ENCODE measurements around the gene DIRAS3.
"Not testable (repeated sequence)": the region's sequence is repeated elsewhere in the genome, so short reads cannot be mapped to it uniquely, and the experiment has no call there.

DIRAS3 gene

GRCh38 chr1:68024635-68025338, 25.6 kb downstream of the DIRAS3 start:
- DNase-seq (ENCODE audit: low spot score), result no peak

GRCh38 chr1:68016381-68016780, 34.0 kb downstream of the DIRAS3 start:
- DNase-seq (ENCODE audit: low spot score), result no peak

DNA sequence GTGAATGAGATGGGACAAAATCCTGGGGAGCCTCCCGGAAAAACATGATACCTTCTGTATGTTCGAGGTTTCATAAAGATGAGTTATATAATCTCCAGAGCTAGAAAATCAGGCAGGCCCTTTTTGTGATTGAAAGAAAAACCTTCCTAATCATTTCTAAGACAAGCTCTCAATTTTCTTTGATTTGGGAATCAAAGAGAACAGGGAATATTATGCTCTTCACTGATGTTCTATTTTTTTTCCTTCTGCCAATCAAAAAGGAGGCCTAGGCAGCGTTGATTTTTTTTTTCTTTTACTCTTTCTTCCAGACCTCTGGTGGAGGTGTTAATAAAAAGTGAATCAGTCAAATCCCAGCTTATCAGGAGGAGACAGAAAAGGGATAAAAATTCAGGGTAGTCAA, 34.5 kb downstream of the DIRAS3 start:
- DNase-seq (ENCODE audit: low spot score), result no peak

DNA sequence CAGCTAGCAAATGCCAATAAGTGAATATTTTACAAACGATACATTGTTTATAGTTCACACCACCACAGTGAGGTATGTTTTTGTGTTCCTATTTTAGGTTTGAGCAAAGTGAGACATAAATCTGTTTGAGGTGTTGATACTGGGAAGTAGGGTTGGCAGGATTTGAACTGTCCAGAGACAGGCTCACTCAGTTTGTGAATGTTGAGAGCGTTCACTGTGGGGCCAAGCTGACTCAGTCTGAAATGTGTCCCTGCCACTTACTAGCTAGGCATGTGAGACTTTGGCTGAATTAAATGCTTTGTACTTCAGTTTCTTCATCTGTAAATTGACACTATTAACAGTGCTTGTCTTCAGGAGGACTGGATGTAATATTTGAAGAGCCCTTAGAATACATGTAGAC, 35.1 kb downstream of the DIRAS3 start:
- DNase-seq (ENCODE audit: low spot score), result no peak

DNA sequence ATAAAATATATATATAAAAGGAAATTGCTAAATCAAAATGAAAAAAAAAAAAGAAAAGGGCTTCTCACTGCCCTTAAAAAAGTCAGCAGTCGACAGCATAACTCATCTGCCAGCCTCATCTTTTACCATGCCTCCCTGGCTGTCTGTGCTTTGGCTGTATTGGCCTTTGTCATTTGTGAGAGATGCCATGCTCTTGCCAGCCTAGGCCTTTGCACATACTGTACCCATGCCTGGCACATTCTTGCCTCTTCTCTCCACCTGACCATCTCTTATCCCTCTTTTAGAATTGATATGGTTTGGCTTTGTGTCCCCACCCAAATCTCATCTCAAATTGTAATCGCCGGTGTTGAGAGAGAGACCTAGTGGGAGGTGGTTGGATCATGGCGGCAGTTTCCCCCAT, 37.1 kb downstream of the DIRAS3 start:
- DNase-seq (ENCODE audit: low spot score), result no peak

- DNase-seq (ENCODE audit: low spot score), result no peak
Measured at GRCh38 chr1:68011657-68012375, 38.6 kb downstream of the DIRAS3 start.

DNA sequence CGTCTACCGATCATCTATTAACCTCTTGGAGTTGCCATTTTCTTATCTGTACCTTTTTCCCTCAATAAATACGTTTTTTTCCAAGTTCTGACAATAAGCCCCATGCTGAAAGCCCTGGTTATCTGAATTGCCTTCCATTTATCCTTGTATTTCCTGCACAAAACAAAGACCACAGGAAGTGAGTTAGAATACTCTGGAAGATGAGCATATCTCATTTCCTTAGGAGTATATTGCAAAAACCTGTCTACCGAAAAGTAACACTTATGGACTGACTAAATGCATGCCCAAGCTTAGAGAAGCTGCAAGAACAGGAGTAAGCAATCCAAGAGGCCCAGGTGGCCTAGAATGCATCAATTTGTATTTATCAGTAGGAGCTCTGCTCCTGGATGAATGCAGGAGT, 39.9 kb downstream of the DIRAS3 start:
- no peak for DNase-seq (ENCODE audit: low spot score)

DNA sequence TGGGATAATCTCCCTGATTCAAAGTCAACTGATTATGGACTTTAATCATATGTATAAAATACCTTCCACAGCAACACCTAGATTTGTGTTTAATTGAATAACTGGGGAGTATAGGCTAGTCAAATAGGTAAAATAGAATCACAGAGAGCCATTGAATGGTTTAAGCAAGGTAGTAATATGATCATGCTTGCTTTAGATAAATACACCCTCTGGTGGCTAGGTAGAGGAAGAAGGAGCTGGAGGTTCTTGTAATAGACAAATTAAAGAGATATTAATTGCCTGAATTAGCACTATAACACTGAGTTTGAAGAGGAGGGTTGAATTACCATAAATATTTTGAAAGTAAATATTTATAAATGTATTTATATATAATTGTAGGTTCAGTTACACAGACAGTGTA, 40.3 kb downstream of the DIRAS3 start:
- peak; percentile 23 for DNase-seq (ENCODE audit: low spot score)

- DNase-seq (ENCODE audit: low spot score), result not testable (repeated sequence)
Measured at GRCh38 chr1:68003626-68004025, 46.8 kb downstream of the DIRAS3 start.

DNA sequence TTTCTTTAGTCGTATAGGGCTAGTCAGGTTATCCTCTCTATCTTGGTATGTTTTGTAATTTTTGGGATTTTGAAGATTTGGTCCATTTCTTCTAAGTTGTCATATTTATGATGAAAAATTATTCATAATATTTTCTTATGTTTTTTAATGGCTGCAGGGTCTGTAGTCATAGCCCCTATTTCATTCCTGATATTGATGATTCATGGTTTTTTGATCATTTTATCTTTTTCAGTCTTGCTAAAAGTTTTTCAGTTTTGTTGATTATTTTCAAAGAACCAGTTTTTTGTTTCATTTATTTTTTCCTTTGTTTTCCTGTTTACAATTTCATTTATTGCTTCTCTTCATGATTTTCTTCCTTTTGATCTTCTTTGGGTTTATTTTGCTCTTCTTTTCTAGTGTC, 50.2 kb downstream of the DIRAS3 start:
- no peak for DNase-seq (ENCODE audit: low spot score)

GRCh38 chr1:67997746-67998145, 52.7 kb downstream of the DIRAS3 start:
- no peak for DNase-seq (ENCODE audit: low spot score)
